ENCODE results near the gene MYO9A.

- TF ChIP-seq CTCF (IDR thresholded peaks at IDR 0.05; ENCODE audit: insufficient read depth, low read length): no peak
- TF ChIP-seq POLR2AphosphoS5 (IDR thresholded peaks at IDR 0.05; ENCODE audit: low read depth): no peak
- TF ChIP-seq GABPA (IDR thresholded peaks at IDR 0.05; ENCODE audit: low read depth): no peak
- no peak for TF ChIP-seq REST (IDR thresholded peaks at IDR 0.05; ENCODE audit: insufficient replicate concordance, low read depth)
Measured at GRCh38 chr15:72063186-72063585, 54.8 kb downstream of the MYO9A start.
